ENCODE results near the gene RBM47.

RBM47 gene

DNA sequence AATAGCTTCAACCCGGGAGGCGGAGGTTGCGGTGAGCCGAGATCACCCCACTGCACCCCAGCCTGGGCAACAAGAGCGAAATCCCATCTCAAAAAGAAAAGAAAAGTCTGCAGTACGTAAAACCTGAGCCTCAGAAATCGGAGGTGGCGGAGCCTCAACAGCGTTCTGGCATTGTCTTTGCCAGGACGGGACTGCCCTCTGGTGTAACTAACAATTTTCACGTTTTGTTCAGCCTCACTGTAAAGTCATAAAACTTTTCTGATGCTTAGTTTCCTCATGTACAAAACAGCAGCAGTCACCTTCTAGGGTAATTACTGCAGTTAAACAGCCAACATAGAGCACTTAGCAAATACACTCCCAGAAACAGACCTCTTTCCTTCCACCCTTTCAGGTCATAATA lies 121.7 kb downstream of the RBM47 start:
- TF ChIP-seq, protein P1, sequence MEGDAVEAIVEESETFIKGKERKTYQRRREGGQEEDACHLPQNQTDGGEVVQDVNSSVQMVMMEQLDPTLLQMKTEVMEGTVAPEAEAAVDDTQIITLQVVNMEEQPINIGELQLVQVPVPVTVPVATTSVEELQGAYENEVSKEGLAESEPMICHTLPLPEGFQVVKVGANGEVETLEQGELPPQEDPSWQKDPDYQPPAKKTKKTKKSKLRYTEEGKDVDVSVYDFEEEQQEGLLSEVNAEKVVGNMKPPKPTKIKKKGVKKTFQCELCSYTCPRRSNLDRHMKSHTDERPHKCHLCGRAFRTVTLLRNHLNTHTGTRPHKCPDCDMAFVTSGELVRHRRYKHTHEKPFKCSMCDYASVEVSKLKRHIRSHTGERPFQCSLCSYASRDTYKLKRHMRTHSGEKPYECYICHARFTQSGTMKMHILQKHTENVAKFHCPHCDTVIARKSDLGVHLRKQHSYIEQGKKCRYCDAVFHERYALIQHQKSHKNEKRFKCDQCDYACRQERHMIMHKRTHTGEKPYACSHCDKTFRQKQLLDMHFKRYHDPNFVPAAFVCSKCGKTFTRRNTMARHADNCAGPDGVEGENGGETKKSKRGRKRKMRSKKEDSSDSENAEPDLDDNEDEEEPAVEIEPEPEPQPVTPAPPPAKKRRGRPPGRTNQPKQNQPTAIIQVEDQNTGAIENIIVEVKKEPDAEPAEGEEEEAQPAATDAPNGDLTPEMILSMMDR (IDR thresholded peaks at IDR 0.05; ENCODE audit: insufficient read depth, low read length, poor library complexity, severe bottlenecking): no peak
- no peak for TF ChIP-seq EZH2phosphoT487 (conservative IDR thresholded peaks at IDR 0.05; ENCODE audit: low read length)

DNA sequence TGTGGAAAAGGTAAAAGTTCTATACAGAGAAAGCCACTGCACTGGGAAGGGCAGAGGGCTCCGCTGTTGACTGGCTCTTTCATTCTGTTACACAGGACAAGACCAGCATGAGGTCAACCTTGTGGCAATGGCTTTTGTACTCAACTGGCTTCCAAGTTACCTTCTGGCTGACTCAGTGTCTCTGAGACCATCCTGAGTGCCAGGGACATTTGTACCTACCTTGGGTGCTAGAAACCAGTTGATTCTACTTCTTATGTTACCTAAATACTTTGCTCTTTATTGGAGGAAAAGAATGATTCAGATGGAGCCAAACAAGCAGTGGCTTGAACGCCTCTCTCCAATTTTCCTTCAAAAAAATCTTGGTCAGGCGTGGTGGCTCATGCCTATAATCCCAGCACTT lies 123.2 kb downstream of the RBM47 start:
- Histone ChIP-seq H3K79me2 (ENCODE audit: insufficient read depth, low read length) (no peaks in the 10 kb centered on the region), H3F3A (ENCODE audit: insufficient read depth) (no peaks in the 10 kb centered on the region), H3K4me2 (ENCODE audit: low read depth, low read length, poor library complexity, severe bottlenecking) (no peak overlapping the region), H2AFZ (ENCODE audit: low read depth, low read length, severe bottlenecking) (no peak overlapping the region), H4K20me1 (ENCODE audit: low read depth, low read length) (no peaks in the 10 kb centered on the region), H3K27ac (ENCODE audit: low read depth, low read length) (no peak overlapping the region), H3K27me3 (ENCODE audit: low read length) (no peaks in the 10 kb centered on the region), H3K4me3 (ENCODE audit: insufficient read depth, low read length, poor library complexity, severe bottlenecking) (no peak overlapping the region), H3K36me3 (ENCODE audit: low read length) (no peaks in the 10 kb centered on the region), H3K9ac (ENCODE audit: low read length) (no peak overlapping the region), H3K9me3 (ENCODE audit: insufficient read depth, low read length) (no peaks in the 10 kb centered on the region), H3K9me2 (replicated peaks; ENCODE audit: insufficient read depth, low read length) (no peaks in the 10 kb centered on the region)
- TF ChIP-seq, protein P1 (IDR thresholded peaks at IDR 0.05; ENCODE audit: insufficient read depth, low read length, poor library complexity, severe bottlenecking): no peak
- no peak for TF ChIP-seq EZH2phosphoT487 (conservative IDR thresholded peaks at IDR 0.05; ENCODE audit: low read length)

More for the DNA sequence above, 121.7 kb downstream of the RBM47 start:
- Histone ChIP-seq H2AFZ (ENCODE audit: low read depth, low read length, severe bottlenecking) (no peak overlapping the region), H3K4me3 (ENCODE audit: insufficient read depth, low read length, poor library complexity, severe bottlenecking) (no peak overlapping the region), H3K27me3 (ENCODE audit: low read length) (no peaks in the 10 kb centered on the region), H3K9ac (ENCODE audit: low read length) (no peak overlapping the region), H3K9me2 (replicated peaks; ENCODE audit: insufficient read depth, low read length) (no peaks in the 10 kb centered on the region), H4K20me1 (ENCODE audit: low read depth, low read length) (no peaks in the 10 kb centered on the region), H3K9me3 (ENCODE audit: insufficient read depth, low read length) (no peaks in the 10 kb centered on the region), H3K36me3 (ENCODE audit: low read length) (no peaks in the 10 kb centered on the region), H3K4me2 (ENCODE audit: low read depth, low read length, poor library complexity, severe bottlenecking) (no peak overlapping the region), H3K79me2 (ENCODE audit: insufficient read depth, low read length) (no peaks in the 10 kb centered on the region), H3F3A (ENCODE audit: insufficient read depth) (no peaks in the 10 kb centered on the region), H3K27ac (ENCODE audit: low read depth, low read length) (no peak overlapping the region)

DNA sequence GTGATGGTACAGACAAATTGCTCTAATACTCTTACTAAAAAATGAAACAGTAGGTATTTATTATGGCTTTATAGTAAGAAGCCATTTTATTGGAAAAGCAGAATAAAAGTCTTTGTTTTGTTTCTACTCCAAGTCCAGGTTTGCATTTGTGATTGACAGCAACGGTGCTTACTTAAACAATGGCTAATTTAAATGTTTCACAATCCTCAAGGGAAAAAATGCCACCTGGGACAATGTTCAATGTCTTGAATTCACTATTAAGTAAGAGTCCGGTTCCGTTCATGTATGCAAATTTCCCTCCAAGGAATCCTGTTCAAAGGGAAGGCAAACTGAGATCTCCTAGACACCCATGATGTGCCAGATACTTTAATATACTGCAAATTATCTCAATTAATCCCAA lies 123.6 kb downstream of the RBM47 start:
- no peaks in the 10 kb centered on the region for H4K20me1 ChIP-seq (ENCODE audit: low read depth, low read length)
- H3K9me2 ChIP-seq (replicated peaks; ENCODE audit: insufficient read depth, low read length): no peaks in the 10 kb centered on the region
- no peak overlapping the region for H3K4me3 ChIP-seq (ENCODE audit: insufficient read depth, low read length, poor library complexity, severe bottlenecking)
- H3K27ac ChIP-seq (ENCODE audit: low read depth, low read length): no peak overlapping the region
- H3K9ac ChIP-seq (ENCODE audit: low read length): no peak overlapping the region
- no peaks in the 10 kb centered on the region for H3F3A ChIP-seq (ENCODE audit: insufficient read depth)
- no peak overlapping the region for H2AFZ ChIP-seq (ENCODE audit: low read depth, low read length, severe bottlenecking)
- H3K79me2 ChIP-seq (ENCODE audit: insufficient read depth, low read length): no peaks in the 10 kb centered on the region
- no peaks in the 10 kb centered on the region for H3K27me3 ChIP-seq (ENCODE audit: low read length)
- TF ChIP-seq, protein P1 (IDR thresholded peaks at IDR 0.05; ENCODE audit: insufficient read depth, low read length, poor library complexity, severe bottlenecking): no peak
- no peak for TF ChIP-seq EZH2phosphoT487 (conservative IDR thresholded peaks at IDR 0.05; ENCODE audit: low read length)
- no peaks in the 10 kb centered on the region for H3K36me3 ChIP-seq (ENCODE audit: low read length)
- no peak overlapping the region for H3K4me2 ChIP-seq (ENCODE audit: low read depth, low read length, poor library complexity, severe bottlenecking)
- H3K9me3 ChIP-seq (ENCODE audit: insufficient read depth, low read length): no peaks in the 10 kb centered on the region
